ENCODE results near the gene UBQLN4. TPM values are rescaled to one million over a fixed set of nuclear protein-coding genes. Genes with fewer than 3 reads are reported as not detected.
A peak's percentile ranks its signal among the peaks of the same experiment; 100 is the strongest.
"Not testable (repeated sequence)": the region's sequence is repeated elsewhere in the genome, so short reads cannot be mapped to it uniquely, and the experiment has no call there.

UBQLN4 gene
- total RNA-seq, 1 donor from 2014 or later = 29.1 TPM

DNA sequence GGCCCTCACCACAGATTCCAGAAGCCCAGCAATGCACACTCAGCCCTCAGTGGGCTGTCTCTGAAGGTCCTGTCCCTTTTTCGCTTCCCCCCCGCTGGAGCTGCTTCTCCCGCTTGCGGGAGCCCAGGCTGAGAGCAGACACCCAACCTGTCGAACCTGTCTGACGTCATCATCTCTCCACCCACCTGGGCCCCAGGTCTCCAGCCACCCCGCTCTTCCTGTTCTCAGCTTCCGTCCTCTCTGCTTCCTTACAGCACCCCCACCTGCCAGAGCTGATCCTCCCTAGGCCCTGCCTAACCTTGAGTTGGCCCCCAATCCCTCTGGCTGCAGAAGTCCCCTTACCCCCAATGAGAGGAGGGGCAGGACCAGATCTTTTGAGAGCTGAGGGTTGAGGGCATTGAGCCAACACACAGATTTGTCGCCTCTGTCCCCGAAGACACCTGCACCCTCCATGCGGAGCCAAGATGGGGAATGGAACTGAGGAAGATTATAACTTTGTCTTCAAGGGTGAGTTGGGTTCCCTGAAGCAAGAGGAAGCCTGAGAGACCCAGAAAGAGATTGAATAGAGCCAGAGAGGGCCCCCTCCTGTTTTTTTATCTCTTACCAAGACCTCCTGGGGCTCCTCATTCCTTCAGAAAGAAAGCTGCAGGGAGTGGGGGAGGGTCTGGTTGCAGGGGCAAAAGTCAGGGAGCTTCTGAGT is 7.5 kb upstream of the UBQLN4 start, which contains the start of gene RAB25:
TSS of gene RAB25 (plus strand) at position 224 of the 700 bp plus-strand sequence. CDS start at position 465, 241 bp downstream.
- DNase-seq = peak; percentile 63

DNA sequence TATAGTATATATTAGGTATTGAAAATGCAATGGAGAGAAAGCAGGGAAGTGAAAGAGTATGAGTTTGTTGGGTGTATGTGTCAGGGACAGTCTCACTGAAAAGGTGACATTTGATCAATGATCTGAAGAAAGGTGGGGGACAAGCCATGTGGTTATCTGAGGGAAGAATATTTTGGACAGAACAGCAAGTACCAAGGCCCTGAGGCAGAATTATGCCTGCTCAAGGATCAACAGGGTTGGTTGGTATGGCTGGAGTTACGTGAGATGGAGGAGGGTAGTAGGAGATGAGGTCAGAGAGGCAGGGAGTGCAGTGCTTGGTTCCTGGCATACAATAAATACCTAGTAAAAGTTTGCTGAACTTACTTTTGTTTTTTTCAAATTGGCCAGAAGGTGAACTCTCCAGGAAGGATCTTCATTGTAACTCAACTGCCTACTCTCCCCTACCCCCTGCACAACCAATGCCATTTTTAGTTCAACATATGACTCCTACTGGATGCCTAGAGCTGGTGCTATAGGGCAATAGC is 2.8 kb upstream of the UBQLN4 start:
- DNase-seq = no peak

DNA sequence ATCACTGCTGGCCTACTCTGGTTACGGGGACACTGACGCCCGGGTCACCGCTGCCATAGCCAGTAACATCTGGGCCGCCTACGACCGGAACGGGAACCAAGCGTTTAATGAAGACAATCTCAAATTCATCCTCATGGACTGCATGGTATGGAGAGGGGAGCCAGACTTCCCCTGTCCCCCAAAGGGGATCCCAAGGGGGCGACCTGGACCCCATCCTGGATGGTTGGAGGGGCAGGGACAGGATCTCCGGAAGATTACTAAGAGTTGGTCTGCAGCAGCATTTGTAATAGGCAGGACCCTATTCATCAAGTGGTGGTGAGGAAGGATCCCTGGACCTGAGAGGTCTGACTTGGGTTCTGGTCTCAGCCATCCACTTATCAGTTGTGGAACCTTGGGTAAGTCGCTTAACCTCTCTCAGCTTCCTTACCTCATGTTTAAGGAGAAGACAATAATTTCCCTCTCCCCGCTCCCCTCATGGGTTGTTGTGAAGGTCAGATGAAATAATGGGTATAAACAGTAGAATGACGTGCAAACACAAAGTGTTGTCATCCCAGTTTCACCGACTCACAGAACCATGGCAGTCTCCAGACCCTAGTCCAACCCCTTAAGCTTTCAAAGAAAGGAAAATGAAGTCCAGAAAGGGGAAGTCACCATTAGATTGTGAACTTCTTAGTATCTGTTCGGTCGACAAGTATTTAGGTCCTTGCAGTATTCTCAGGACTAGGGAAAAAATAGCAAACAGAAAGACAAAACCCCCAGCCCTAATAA is 1.9 kb upstream of the UBQLN4 start:
- no peak for DNase-seq

DNA sequence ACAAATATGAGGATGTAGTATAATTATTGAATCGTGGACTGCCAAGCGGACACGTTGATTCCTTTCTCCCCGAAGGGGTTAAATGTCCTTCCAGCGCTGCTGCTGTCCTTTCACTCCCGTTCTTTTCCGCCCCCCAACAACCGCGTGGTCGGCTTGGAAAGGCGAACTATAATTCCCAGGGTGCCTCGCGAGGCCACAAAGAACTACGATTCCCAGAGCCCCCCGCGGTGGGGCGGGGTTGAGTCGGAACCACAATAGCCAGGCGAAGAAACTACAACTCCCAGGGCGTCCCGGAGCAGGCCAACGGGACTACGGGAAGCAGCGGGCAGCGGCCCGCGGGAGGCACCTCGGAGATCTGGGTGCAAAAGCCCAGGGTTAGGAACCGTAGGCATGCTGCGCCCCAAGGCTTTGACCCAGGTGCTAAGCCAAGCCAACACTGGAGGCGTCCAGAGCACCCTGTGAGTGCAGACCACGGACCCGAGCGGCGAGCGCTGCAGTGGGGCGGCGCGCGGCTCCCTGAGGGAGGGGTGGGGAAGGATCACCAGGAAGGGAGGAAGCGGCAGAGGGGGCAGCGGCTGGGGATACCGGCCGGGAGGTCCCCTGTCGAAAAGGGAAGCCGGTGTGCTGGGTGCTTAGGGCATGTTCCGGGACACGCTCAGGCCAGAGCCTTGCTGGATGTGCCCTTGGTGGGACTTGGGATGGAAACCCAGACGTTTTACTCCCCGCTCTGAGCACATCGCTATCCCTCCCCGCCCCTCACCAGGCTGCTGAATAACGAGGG is 1.1 kb upstream of the UBQLN4 start, which contains the start of gene LAMTOR2:
TSS of gene LAMTOR2 (plus strand) at position 283 of the 781 bp plus-strand sequence. CDS start at position 391, 108 bp downstream.
- peak; percentile 100 for DNase-seq

DNA sequence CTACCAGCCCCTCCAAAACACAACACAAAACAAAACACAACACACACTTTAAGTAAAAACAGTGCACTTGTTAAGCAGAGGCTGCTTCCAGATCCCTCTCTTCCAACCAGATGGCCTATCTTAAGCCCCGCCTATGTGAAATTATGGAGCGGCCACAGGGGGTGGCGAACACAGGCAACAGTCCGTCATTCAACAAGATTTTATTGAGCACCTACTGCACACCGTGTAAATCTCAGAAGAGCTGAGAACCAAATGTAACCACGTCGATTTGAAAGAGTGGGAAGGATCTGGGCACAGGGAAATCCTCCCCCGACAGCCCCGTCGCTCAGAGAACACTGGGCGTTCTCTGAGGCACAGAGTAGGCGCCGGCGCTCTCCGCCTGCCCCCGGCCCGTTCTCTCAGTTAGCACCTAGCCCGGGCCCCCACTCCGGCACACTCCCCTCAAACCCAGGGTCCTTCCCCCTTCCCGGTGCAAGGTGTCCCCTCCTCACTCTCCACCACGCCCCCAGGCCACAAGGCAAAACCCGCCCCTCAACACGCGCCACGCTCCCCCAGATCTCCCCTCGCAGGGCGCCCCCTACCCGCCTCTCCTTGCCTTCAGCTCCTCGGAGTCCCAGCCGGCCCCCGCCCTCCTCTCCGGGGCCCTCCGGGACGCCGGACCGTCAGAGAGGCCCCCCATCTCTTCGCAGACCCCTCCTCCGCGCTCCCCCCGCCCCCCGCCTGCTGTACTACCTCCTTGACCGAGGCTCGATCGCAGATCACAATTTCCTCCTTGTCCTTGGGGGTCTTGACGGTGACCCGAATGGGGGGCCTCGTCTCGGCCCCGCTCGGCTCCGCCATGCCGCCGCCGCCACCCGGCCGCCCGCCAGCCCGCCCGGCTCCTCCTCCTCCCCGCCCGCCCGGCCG is 483 bp downstream of the UBQLN4 start:
- peak; percentile 80 for DNase-seq

DNA sequence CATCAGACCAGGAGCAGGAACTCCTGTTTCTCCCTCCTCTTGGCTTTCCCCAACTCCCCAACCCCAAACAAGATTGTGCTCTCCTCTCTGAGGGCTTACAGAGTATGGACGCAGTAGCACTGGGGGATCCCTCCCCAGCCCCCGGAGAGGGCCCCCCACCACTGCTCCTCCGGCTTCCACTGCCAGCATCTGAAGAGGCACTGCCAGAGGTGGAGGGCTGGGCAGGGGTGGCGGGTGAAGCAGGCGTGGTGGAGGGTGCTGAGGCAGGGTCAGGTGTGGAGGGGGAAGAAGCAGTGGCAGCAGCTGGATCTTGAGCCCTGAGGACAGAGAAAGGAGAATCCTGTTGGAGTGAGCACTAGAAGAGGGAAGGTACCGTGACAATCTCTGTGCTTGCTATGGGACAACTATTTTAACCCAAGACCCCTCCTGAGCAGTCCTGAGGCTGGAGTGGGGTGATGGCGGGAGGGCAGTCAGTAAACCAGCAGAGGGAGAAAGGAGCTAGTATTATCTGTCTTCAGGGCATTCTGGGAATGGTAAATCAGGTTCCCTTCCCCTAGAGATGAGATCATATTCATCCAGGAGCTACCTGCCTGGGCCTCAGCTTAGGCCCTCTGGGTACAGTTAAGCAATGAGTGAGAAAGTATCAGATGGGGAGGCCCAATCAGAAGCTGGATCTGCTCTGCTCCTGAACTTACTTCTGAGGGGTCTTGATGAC is 2.4 kb downstream of the UBQLN4 start:
- DNase-seq = no peak

DNA sequence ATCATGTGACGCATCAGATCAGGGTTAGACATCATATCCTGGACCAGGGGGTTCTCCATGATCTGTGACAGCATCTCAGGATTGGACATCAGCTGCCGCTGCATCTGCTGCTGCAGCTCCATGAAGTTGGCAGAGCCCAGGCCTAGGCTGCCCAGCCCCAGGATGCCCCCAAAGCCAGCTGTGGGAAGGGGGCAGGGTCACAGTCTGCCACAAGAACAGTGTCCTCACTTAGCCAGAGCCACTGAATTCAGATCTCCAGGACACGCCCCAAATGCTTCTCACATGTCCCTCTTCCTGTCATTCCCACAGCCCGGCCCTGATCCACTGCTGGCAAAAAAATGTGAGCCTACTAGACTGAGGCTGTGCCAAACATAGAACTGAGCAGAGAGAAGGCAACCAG is 3.2 kb downstream of the UBQLN4 start:
- peak; percentile 72 for DNase-seq

DNA sequence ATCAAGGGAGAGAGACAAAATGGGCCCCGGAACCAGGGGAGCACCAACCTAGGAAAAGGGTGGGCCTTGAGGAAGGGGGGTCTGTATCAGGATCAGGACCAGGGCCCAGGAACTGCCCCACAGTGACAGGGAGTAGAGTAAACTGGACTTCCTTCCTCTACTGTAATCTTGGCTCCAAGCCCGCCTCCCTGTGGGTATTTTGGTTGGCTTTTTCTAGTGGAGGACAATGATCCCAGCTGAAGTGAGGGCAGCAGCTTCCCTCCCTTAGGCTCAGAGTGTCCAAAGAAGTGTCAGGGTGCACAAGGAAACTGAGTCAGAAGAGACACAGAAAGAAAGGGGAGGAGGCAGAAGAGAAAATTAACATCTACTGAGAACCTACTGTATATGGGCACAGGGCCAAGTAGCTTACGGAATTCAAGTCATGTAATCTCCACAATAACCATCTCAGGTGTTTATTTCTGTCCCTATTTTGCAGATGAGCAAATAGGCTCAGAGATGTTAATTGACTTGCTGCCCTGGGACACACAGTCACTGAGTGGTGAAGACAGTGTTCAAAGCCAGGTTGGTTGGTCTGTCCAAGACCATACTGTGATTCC is 4.8 kb downstream of the UBQLN4 start:
- DNase-seq = no peak

DNA sequence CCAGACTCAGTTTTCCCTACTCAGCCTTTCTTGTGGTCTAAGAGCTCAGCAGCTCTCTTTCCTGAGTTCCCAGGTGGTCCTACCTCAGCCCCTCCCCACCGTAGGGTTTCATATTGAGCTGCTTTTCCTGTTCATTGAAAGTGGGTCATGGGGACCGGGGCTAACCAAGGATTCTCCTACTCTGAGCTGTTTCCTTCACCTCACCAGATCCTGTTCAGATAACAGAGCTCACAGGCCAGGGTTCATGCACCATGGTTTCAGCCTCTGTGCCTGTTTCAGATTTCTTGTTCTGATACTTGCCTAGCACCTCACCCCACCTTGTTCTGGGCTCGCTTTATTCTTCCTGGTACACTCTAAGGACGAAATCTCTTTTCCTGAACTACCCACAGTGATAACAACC is 8.5 kb downstream of the UBQLN4 start:
- DNase-seq = no peak

DNA sequence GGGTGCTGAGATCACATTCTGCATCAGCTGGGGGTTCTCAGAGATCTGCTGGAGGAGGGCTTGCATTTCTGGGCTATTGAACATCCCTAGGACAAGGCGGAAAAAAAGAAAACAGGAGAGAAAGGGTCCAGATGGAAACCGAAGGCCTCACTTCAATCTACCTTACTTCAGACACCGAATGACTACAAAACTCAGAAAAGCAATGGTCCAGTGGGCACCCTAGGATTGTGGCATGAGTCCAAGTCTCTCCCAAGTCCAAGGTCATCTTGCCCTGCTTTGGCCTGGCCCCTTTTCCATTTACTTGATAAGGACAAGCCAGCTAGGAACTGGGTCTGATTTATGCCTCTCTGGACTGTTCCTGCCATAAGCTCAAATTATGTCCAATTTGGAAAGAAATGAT is 10.8 kb downstream of the UBQLN4 start:
- no peak for DNase-seq

DNA sequence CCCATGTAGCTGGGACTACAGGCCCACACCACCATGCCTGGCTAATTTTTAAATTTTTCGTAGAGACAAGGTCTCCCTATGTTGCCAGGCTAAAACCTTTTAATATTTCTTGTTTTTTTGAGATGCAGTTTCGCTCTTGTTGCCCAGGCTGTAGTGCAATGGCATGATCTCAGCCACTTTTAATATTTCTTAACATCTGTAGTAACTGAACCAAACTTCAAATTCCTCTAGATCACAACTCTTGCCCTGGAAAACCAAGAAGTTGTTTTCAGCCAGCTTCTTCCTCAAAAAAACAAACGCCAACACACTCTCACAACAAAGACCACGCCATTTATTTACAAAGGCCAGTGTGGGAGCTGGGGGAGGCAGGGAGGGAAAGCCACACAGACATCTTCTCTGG is 18.6 kb downstream of the UBQLN4 start:
- DNase-seq = not testable (repeated sequence)

DNA sequence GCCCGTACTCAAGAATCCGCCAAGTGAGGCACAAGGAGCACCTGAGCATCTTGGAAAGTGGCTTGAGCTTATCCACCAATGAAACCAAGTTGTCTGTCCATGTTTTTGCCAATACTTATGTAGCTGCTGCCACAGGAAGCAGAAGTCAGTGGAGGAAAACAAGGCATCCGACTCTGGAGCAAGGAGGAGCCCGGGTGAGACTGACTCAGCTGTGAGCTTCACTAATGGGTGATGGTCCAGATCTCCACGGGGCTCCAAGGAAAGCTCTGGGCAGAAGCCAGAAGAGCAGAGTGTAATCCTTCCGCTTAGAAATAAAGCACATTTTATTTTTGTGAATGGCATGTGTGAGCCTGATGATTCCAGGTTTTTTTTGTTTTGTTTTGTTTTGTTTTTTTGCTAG is 20.6 kb downstream of the UBQLN4 start:
- no peak for DNase-seq

DNA sequence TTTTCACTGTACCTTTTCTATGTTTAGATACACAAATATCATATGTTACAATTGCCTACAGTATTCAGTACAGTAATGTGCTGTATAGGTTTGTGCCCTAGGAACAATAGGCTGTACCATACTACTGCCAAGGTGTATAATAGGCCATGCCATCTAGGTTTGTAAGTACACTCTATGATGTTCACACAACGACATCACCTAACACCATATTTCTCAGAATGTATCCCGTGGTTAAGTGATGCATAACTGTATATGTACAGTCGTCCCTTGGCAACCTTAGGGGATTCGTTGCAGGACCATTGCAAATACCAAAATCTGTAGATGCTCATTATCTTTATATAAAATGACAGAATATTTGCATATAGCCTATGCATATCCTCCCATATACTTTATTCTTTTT is 27.0 kb downstream of the UBQLN4 start:
- no peak for DNase-seq

DNA sequence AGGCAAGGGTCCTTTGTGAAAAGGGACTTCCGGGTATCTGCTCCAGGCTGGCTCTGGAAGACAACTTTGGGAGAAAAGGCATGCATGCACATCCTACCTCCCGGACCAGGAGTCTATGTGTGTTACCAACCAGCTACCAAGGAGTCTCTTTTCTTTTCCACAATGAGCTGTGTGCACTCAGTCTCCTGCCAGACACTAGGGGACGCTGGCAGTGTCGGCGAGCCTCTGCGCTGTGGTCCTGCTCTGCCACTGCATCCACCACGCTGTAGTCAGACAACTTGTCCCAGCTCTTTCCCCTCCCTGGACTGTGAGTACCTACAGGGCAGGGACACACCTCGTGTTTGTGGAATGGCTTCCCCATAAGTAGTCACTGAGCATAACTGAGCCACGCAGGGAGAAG is 27.7 kb downstream of the UBQLN4 start:
- peak; percentile 24 for DNase-seq

DNA sequence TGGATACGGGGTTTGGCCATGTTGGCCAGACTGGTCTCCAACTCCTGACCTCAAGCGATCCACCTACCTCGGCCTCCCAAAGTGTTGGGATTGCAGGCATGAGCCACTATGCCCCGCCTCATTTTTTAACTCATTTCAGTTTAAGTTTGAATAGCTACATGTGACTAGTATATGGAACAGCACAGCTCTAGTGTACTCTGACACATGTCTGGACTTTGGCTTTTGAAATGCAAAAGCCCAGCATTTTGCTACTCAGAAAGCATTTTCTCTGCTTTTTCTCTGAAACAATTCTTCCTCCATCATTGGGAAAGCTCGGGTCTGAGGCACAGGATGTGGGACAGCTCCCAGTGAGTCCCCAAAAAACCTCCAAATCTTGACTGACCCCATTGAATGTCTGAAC is 28.8 kb downstream of the UBQLN4 start:
- DNase-seq = no peak

DNA sequence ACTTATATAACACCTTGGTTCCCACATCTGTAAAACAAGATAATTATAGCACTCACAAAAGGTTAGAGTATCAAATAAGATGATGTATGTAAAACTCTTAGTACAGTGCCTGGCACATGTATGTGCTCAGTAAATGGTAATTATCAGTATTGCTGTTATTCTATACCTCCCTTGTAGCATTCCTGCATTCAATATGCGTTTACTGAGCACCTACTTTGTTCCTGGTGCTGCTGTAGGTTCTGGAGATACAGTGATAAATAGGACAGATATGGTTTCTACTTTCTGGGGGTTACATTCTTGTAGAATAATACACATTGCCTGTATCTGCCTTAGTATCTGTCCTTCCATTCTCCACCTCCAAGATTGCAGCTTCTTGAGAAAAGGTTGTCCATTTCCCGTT is 31.6 kb downstream of the UBQLN4 start:
- DNase-seq = no peak

DNA sequence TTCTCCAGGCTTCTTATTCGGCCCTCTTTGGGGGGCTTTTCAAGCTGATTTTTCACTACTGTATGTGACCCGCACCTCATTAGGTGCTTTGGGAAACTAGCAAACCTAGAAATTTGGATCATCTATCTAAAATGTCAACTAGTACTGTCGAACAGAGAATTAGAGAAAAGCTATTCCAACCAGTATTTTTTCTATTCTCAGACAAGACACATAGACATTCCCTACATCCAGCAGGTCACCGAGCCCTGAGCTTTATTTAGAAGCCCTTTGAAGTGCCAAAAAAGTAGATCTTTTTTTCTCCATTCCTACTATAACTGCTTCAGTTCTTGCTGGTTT is 32.5 kb downstream of the UBQLN4 start:
- DNase-seq = no peak

DNA sequence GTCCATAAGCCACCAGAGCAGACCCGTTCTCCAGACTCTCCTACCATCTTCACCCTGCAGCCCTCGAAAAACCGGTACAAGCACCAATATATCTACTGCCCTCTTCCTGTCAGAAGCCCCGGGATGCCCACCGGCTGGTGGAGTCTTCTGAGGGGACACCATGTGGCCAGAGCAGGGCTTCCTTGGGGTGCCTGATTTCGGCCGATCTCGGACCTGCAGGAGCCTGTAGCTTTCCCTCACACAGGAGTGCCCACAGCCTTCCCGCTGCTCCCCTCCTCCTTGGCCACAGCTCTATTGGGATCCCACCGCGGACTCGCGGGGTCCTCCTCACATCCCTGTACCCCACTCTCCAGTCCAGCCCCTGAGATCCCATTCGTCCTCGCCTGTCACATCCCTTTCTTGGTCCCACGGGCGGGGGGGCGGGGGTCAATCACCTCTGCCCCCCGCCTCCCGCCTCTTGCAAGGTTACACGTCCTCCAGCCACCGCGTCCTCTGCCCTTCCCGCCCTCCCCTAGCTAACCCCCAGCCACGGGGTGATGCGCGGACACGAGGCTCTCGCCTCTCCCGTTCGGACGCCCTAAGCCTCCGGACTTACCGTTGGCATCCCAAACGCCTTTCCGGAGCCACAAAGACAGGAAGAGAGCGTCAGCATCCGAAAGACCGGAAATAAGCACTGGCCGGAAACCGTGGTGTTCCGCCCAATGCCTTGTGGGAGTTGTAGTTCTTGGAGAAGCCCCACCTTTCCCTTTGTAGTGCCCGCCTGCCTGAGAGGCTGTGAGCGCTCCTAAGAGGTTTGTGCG is 33.1 kb downstream of the UBQLN4 start, which contains the start of gene SSR2:
TSS of gene SSR2 (minus strand) at position 659 of the 800 bp plus-strand sequence. CDS start 784 bp downstream, outside the sequence.
- DNase-seq = peak; percentile 95

DNA sequence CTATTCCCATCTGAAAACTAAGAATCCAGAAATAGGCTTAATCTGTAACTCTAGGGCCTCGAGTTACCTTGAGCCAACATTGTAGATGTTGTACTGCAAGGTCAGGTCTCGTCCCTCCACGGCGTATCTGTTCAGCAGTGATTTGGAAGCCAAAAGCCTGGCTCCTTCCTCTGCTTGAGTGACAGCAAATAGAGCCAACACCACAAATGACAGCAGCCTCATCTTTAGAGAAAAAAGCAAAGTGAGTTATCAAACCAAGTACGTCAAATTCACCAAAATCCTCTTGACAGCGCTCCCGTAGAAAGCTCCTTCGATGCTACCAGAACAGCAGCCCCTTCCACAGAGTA is 33.7 kb downstream of the UBQLN4 start:
- DNase-seq = no peak

DNA sequence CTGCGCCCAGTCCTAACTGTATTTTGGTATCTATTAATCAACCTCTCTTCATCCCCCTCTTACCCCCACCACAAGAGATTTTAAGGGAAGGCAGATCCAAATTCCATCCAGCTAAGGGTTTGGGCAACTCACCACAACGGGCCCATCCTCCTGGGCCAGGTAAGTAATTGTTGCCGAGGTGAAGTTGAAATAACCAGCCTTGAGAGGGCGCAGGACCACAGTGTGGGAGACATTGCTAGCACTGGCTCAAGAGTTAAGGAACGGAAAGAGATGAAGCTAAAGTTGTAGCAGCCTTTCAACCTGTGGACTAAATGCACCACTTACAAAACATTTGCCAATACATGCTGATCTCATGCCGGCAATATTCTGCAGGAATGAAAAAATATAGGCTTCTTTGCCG is 38.8 kb downstream of the UBQLN4 start:
- DNase-seq = no peak

Measured in tongue (tissue), 2 donors.